ENCODE data around the gene DCTN1. TPM values are rescaled to one million over a fixed set of nuclear protein-coding genes. Genes with fewer than 3 reads are reported as not detected.

Gene DCTN1
- total RNA-seq, 1 donor from 2014 or later, result 140 TPM

DNA sequence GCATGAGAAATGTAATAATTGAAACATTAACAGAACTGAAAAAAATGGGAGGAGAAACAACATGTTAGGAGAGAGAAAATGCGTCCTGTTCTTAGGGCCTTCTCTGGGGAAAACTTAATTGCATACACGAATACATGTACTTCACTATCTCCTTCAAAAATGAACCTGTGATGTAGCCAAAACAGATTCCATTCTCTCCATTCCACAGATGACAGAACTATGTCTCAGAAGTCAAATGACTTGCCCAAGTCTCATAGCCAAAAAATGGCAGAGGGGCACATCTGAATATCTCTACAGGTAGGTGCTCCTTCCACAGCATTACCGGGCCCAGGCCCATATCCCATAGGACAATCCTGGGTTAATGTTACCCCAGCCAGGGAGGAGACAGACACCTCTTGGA, 3.9 kb upstream of the DCTN1 start:
- Histone ChIP-seq H3K4me3 (no peak overlapping the region), H3K36me3 (no peaks in the 10 kb centered on the region), H3K27ac (peak overlapping the region; percentile 28), H3K27me3 (no peaks in the 10 kb centered on the region), H3K9me3 (no peaks in the 10 kb centered on the region), H3K4me1 (peaks cover 58% of the 10 kb centered on the region)
- intact Hi-C loops (cut with DNase I), result no loop called here
- DNase-seq, result no peak
- ATAC-seq, result no peak
- TF ChIP-seq, protein P1, sequence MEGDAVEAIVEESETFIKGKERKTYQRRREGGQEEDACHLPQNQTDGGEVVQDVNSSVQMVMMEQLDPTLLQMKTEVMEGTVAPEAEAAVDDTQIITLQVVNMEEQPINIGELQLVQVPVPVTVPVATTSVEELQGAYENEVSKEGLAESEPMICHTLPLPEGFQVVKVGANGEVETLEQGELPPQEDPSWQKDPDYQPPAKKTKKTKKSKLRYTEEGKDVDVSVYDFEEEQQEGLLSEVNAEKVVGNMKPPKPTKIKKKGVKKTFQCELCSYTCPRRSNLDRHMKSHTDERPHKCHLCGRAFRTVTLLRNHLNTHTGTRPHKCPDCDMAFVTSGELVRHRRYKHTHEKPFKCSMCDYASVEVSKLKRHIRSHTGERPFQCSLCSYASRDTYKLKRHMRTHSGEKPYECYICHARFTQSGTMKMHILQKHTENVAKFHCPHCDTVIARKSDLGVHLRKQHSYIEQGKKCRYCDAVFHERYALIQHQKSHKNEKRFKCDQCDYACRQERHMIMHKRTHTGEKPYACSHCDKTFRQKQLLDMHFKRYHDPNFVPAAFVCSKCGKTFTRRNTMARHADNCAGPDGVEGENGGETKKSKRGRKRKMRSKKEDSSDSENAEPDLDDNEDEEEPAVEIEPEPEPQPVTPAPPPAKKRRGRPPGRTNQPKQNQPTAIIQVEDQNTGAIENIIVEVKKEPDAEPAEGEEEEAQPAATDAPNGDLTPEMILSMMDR (IDR thresholded peaks at IDR 0.05), result no peak

DNA sequence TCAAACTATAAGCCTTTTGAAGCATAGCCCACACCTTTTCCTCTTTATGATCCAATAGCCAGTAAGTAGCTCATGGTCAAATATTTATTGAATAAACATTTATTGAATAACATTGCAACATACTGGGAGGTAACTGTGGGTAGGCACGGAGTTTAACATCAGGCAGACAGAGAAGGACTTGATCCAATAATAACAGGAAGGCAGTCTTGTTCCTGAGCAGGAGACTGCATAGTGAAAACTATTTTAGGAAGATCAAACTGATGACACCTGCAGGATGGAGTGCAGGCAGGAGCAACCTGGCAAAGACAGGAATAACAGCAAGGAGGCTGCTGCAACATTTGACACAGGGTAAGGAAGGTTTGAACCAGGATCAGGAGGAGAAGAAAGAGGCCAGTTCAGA, 3.1 kb upstream of the DCTN1 start:
- H3K36me3 ChIP-seq, result no peaks in the 10 kb centered on the region
- H3K27ac ChIP-seq, result peak overlapping the region; percentile 28
- intact Hi-C loops (cut with DNase I), result no loop called here
- no peaks in the 10 kb centered on the region for H3K27me3 ChIP-seq
- ATAC-seq, result peak; percentile 73
- TF ChIP-seq, protein P1 (IDR thresholded peaks at IDR 0.05), result no peak
- DNase-seq, result no peak
- peaks cover 58% of the 10 kb centered on the region for H3K4me1 ChIP-seq
- no peak overlapping the region for H3K4me3 ChIP-seq
- H3K9me3 ChIP-seq, result no peaks in the 10 kb centered on the region

DNA sequence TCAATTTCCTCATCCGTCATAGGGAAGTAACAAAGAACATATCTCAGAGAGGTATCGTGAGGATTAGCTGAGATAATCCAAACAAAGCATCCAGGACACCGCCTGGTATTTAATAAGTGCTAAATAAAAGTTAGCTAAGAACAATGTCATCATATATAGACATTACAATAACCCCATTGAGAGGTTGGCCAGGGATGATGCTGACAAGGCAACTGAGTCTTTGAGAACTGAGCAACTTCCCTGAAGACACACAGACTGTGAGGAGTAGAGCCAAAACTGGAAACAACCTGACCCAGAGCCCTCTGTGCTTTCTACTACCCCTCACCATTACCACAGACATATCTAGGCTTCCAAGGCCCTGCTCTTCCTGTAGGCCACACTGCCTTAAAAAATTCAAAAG, 1.6 kb upstream of the DCTN1 start:
- Histone ChIP-seq H3K27ac (peak overlapping the region; percentile 28), H3K36me3 (peaks cover 13% of the 10 kb centered on the region), H3K9me3 (no peaks in the 10 kb centered on the region), H3K4me1 (peaks cover 58% of the 10 kb centered on the region), H3K4me3 (no peak overlapping the region), H3K27me3 (no peaks in the 10 kb centered on the region)
- intact Hi-C loops (cut with DNase I), result no loop called here
- DNase-seq (no peak), ATAC-seq (no peak)
- TF ChIP-seq, protein P1 (IDR thresholded peaks at IDR 0.05), result no peak

DNA sequence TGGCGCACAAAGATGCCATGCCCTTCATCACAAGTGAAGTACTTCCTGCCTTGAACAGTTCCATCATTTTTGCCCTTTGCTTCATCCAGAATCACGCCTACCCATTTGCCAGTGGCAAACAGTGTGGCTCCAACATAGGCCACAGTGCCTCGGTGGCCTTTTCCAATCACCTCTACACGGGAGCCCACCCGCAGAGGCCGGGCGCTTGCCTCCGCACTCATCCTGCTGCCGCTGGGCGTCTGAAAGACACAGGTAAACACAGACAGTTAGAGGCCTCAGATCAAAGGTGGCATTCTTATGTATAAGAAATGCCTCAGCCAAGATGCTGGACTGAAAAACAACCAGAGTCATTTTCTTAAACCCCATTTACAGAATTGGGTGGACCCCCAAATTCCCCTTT, 2.1 kb downstream of the DCTN1 start:
- Histone ChIP-seq H3K27ac (no peak overlapping the region), H3K9me3 (no peaks in the 10 kb centered on the region), H3K36me3 (peaks cover 21% of the 10 kb centered on the region), H3K4me3 (no peak overlapping the region), H3K4me1 (peaks cover 33% of the 10 kb centered on the region), H3K27me3 (no peaks in the 10 kb centered on the region)
- DNase-seq, result no peak
- TF ChIP-seq, protein P1 (IDR thresholded peaks at IDR 0.05), result no peak
- ATAC-seq, result no peak
- intact Hi-C loops (cut with DNase I), result no loop called here

DNA sequence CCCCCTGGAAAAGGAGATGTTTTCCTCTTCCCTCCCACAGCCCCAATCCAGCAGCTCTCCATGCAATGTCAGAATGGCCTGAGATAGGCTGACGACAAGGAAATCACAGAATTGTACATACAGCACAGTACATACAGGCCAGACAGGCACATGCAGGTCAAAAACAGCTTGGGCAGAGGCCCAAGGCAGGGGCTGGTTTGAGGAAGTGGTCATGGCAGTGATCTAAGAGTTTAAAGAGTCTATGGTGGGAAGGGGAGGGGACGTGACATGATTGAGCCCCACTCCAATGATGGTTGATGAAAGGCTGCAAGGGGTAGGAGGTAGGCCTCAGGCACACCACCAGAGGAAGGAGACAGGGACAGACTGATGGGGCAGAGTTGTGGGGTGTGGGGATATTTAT, 4.3 kb downstream of the DCTN1 start:
- Histone ChIP-seq H3K27ac (no peak overlapping the region), H3K4me1 (peaks cover 20% of the 10 kb centered on the region), H3K27me3 (no peaks in the 10 kb centered on the region), H3K9me3 (no peaks in the 10 kb centered on the region), H3K36me3 (peaks cover 32% of the 10 kb centered on the region), H3K4me3 (no peak overlapping the region)
- intact Hi-C loops (cut with DNase I), result no loop called here
- TF ChIP-seq, protein P1 (IDR thresholded peaks at IDR 0.05), result no peak
- no peak for DNase-seq
- no peak for ATAC-seq
